Measurements from ENCODE around the gene FAM124A.
"Not testable (repeated sequence)": the region's sequence is repeated elsewhere in the genome, so short reads cannot be mapped to it uniquely, and the experiment has no call there.

FAM124A gene

DNA sequence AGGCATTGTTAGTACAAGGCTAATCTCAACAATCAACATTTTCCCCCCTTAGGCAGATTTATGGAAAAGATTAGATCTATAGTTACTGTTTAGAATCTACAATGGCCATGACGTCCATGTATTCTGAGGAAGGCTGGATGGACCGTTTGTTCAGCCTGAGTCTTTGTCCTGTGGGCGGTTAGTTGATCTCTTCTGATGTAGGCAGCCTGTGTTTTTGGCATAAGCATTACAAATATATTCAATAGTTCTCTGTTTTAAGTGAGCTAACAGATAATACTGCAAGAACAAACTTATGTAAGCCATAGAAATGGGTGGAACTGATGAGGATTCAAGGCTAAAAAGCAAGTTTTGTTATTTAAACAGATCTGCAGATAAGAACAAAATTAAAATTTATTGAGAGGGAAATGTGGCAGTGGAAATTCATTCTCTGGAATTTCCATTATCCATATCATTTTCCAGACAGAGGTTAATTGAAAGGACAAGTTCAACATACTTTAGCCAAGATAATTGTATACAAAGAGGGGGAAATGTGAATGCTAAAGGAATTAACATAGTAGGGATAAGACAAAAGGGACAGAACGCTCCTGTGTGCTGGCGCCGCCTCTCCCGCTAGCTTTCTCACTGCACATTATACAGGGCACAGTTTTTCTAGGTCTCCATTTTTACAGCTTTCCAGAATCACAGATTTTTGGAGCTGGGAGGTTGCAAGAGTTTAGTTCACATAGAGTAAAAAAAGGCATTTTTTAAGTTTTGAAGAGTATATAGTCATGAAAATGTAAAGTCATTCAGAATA lies 48.6 kb downstream of the FAM124A start:
- no peak for DNase-seq (ENCODE audit: low read depth)

DNA sequence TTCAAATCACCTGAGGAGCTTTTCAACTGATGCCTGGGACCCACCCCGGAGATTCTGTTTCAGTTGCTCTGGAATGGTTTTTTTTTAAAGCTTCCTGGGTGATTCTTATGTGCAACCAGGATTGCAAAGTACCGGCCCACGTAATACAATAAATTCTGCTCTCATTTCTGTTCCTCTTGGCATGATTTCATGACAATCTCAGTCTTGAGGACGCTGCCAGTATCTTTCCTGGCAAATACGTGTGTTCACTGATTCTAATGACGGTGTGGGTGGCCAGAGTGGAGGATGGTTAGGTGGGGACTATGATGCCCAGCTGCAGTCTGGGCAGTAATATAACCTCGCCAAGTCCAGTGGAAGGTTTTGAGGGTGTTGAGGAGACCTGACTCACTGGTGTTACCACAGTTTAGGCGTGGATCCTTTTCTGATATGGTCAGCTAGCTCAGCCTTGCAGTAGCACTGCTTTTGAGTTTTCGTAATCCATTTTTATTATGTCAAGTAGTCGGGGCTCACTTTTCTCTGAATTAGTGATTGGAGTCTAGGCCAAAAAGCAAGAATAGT lies 49.4 kb downstream of the FAM124A start:
- DNase-seq (ENCODE audit: low read depth), result no peak

DNA sequence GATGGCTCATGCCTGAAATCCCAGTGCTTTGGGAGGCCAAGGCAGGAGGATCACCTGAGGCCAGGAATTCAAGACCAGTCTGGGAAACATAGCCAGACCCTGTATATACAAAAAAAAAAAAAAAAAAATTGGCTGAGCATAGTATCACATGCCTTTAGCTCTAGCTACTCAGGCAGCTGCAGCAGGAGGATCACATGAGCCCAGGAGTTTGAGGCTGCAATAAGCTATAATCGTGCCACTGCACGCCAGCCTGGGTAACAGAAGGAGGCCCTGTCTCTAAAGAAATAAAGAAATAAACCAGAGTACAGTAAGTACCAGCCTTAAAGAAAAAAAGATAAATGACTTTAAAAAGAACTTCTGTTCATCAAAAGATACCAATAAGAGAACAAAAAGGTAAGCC lies 52.9 kb downstream of the FAM124A start:
- no peak for DNase-seq (ENCODE audit: low read depth)

DNA sequence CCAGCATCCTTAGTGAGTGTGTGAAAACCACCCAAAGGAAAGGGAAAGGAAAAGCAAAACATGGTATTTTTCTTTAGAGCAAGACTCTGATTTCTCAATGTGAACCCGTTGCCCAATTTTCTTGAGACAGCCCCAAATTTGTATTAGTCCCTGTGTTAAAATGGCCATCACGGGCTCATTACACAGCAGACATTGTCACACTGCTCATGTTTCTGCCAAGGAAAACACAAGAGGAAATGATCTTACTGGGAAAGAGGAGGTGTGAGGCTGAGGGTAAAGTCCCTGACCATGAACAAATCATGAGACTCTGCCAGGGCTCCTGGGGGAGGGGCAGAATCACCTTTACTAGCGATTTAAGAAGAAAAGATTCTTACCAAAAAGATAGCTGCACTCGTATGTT lies 54.4 kb downstream of the FAM124A start:
- no peak for DNase-seq (ENCODE audit: low read depth)

DNA sequence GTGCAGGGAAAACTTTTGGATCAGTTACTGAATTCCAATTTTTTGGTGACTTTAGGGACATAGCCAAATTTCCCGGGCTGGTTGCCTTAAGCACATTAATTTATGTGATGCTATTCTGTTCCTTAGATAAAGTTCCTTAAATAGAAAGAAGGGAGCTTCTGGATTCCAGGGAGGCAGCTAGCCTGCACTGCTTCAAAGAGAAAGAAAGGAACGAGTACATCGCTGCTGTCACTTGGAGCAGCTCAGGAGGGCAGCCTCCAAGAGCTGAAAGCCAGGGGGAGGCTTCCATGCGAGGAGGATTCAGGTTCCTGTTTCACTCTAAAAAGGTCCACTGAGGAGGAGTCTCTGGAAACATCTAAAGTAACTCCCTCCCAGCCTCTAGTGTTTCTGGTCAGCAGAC lies 55.7 kb downstream of the FAM124A start:
- no peak for DNase-seq (ENCODE audit: low read depth)

DNA sequence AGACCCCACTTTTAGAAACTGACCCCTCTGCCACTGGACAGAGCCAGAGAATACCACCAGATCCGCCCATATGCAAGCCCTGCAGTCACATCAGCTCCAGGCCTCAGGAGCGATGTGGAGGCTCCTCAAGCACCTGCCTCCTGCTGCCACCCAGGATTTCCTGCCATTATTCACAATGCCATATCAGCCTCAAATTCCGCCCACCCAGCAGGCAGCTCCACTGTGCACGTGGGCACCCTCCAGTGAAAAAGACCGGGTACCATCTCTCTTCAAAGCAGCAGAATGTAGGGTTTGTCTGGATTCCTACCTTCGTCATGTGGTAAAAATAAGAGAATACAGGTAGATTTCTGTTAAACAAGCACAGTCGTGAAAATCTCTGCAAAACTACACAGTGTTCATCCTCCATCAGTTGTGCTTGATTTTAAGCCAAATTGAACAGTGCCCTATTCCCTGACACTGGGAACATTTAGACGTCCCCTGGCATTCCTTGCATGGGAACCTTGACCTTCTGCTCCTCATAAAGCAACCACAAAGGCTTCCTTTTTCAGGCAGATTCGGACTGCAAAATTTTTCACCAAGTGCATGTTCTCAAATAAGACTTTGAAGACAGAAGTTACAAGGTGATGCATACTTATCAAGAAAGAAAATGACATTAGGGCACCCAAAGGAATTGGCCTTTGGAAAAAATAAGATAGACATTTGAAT lies 56.4 kb downstream of the FAM124A start:
- no peak for DNase-seq (ENCODE audit: low read depth)

DNA sequence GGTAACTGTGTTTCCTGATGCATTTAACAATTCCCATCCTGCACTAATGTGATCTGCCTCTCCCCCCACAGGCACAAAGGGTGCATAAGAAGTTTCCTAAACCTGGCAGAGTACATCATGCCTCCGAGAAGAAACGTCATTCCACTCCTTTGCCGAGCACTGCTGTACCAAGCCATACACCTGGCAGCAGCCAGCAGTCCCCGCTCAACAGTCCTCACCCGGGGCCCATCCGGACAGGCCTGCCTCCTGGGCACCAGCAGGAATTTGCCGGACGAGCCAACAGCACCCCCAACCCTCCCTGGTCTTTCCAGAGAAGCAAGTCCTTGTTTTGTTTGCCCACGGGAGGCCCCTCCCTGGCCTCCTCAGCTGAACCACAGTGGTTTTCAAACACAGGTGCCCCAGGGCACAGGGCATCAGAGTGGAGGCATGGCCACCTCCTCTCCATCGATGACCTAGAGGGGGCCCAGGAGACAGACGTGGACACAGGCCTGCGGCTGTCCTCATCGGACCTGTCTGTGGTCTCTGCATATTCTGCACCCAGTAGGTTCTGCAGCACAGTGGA lies 58.3 kb downstream of the FAM124A start:
- DNase-seq (ENCODE audit: low read depth), result no peak

DNA sequence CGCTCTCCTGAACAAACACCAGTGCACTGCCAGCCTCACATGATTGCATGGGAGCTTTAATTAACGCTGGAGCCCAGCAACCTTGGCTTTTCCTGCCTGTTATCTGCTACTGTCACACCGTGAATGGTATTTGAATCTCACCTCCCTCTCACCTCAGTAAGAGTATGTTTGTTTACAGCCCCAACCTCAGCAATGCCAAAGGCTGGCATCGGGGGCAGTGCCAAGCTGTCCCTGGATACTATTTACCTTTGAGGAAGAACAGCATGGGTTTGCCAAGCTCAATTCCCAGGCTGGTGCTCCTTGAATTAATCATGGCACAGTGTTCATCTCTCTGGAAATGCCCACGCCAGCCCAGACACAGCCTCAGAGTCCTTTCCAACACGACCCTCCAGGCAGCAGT lies 60.1 kb downstream of the FAM124A start:
- DNase-seq (ENCODE audit: low read depth), result no peak

DNA sequence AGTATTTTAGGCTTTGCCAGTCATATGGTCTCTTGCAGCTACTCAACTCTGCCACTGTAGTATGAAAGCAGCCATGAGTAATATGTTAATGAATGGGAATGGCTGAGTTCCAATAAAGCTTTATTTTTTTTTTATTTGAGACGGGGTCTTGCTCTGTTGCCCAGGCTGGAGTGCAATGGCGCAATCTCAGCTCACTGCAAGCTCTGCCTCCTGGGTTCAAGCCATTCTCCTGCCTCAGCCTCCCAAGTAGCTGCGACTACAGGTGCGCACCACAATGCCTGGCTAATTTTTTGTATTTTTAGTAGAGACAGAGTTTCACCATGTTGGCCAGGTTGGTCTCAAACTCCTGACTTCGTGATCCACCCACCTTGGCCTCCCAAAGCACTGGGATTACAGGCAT lies 60.7 kb downstream of the FAM124A start:
- DNase-seq (ENCODE audit: low read depth), result not testable (repeated sequence)

DNA sequence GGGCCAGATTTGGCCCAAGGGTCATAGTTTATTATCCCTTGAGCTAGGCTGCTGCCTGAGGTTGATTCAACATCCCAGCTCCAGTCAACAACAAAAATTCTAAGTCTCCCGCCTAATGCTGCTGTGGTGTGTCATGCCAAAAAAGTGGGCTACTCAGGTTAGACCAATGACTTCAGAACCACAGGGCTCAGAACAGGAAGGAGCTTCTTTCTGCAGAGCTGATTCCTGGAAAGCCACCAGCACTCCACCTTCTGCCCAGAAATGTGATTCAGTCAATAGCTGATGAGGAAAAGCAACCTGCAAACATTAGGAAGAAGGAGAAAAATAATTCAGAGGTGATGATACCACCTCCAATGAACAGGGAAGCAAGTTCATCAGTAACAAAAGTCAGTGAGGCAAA lies 61.2 kb downstream of the FAM124A start:
- no peak for DNase-seq (ENCODE audit: low read depth)

DNA sequence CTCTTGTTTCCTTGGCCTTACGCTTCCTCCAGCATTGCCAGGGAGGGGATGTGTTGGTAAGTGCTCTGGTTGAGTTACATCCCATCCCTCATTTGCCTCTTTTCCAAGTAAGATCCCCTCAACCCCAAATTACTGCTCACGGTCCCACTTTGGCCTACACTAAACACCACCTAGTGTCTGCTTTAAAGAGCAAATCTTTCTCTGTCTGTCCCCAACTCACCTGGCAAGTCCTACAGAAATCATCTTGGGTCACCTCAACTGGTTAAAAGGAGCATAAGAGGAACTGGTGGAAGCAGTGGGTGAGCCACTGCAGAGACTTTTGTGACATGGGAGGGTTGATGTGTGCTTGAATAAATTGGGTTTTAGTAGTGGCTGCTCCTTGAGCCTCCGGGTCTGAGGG lies 62.1 kb downstream of the FAM124A start:
- no peak for DNase-seq (ENCODE audit: low read depth)

DNA sequence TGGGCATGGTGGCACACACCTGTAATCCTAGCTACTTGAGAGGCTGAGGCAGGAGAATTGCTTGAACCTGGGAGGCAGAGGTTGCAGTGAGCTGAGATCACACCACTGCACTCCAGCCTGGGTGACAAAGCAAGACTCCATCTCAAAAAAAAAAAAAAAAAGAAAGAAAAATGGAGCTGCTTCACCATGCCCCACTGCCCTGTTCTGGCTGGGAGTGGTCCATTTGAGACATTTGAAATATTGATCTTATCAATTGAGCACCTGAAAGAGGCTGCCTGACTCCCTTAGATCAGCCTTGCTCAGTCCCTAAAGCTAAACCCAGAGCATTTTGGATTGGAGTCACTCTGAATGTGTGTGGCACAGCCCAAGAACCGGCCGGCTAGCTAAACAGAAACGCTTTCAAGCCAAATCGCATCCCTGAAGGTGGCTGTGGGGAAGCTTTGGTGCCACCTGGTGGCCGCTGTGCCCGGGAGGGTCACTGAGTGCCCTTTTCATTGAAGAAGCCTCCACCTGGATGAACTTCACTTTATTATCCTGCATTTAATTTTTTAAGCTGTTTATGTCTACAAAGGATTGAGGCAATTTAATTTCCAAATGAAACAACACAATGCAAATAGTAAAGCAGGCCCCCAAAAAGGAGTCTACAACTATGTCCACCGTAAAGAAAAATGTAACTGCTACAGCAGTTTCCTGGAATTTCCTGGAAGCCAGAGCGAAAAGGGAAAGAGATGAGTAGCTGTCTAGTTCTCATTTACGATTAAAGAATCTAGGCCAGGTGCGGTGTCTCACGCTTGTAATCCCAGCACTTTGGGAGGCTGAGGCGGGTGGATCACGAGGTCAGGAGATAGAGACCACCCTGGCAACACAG lies 64.2 kb downstream of the FAM124A start:
- DNase-seq (ENCODE audit: low read depth), result peak; percentile 12

DNA sequence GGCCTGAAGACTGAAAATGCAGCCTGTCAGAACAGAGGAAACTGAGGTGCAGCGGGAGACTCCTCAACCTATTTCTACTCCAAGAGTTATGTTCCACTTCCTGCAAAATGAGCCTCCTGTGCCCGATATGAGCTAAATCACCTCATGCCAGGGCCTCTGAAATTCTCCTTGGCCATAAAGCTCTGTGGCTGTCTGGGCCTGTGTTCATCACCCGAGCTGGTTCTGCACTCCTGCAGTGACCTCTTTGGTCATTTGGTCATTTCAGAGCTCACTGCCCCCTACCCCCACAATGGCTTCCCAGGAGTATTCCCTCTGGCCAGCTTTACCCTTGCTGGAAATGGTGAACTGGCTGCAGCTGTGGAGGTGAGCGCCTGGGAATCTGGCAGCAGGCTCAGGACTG lies 65.6 kb downstream of the FAM124A start:
- DNase-seq (ENCODE audit: low read depth), result no peak

DNA sequence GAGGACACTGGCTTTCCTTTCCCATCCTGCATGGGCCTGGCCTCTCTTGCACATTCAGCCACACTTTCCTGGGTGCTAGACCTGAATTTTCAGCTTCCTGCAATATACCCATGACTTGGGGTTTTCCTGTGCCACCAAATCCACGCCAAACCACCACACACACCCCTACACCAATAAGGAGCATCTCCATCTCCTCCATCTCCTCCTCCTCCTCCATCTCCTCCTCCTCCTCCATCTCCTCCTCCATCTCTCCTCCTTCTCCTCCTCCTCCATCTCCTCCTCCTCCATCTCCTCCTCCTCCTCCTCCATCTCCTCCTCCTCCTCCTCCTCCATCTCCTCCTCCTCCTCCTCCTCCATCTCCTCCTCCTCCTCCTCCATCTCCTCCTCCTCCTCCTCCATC lies 66.1 kb downstream of the FAM124A start:
- not testable (repeated sequence) for DNase-seq (ENCODE audit: low read depth)

DNA sequence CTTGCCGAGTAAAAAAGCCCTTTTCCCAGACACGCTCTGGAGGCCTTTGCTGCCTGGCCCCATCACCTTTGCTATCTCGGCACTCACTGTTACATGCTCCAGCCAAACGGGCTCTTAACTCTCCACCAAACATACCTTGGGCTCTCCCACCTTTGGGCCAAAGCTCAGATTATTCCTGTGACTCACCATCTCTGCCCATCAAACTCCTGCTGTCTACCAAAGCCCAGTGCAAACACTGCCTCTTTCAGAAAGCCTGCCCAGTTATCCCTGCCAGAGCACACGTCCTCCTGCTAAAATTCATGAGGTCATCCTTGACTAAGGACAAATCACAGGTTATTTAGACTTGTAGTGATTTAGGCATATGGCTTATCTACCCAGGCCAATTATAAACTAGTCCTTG lies 69.1 kb downstream of the FAM124A start:
- DNase-seq (ENCODE audit: low read depth), result no peak

DNA sequence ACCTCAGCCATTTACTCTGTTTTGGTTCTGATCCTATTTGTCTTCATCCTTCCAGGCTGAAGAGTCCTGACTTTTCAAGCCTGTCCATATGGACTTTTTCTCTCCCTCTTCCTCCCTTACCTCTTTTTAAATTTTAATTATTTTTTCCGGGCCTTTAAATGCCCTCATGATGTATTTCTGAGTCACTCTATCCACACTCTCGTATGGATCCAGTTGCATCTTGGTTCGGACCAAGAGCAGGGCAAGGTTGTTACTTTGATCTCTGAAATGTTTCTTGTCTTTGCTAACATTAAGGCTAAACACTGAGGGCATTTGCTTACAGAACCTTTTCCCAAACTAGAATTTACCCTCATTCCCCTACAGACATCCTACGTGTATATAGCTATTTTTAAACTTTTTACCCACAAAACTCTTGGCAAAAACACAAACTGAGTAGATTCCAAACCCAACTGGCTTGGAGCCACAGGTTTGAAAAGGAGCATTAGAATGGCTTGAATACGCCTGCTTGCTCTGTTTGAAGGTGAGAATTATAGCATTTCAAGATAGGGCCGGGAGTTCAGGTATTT lies 69.9 kb downstream of the FAM124A start:
- no peak for DNase-seq (ENCODE audit: low read depth)

DNA sequence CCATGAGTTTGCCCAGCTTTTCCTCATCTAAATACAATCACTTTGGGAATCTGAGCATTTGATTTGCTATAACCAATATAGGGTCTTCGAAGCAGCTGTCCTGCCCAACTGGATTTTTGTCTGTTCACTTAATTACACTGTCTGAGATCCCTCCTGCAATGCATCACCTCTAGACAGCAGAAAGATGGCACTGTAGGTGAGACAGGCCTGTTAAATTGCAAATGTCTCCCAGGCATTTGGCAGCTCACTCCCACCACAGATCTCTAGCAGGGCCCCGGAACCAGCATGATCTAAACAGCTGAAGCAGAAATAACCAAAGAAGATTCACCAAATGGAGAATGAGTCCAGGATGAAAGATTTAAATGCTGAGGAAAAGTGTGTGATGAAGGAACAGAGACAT lies 75.4 kb downstream of the FAM124A start:
- no peak for DNase-seq (ENCODE audit: low read depth)

DNA sequence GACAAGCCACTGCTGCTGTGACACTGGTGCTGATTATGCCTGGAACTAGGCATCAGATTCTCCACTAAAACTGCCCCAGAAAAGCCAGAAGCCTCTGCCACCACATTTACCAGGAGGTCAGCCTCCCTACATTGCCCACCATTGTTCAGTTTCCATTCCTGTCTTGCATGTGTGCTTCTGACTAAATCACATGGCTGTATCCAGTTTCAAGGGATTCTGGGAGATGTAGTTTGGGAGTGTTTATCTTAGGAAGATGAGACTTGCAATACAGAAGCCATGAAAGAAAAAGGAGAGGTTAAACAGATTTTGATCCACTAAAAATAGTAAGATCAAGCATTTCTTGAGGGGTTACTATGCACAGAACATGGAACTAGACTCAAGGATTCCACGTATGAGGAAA lies 76.6 kb downstream of the FAM124A start:
- DNase-seq (ENCODE audit: low read depth), result no peak

DNA sequence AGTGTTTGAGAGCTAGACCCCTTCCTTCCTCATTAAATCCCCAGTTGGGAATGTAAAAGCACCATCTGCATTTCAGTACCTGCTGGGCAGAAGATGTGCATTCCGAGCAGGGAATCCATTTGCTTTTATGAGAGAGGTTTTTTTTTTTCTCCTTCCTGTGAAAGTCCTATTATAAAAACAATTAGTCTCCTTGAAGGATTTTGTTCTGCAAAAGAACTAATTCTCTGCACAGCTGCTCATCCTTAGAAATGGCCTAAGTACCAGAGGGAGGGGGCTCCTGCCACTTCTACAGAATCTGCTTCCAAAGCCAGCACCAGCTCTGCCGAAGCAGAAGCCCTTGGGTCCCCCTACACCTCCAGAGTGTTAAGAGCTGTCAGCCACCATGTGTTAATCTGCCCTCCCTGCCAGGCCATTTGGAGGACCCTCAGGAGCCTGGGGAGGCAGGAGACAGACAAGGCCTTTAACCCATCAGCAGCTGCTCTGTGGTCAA lies 80.9 kb downstream of the FAM124A start:
- DNase-seq (ENCODE audit: low read depth), result no peak

DNA sequence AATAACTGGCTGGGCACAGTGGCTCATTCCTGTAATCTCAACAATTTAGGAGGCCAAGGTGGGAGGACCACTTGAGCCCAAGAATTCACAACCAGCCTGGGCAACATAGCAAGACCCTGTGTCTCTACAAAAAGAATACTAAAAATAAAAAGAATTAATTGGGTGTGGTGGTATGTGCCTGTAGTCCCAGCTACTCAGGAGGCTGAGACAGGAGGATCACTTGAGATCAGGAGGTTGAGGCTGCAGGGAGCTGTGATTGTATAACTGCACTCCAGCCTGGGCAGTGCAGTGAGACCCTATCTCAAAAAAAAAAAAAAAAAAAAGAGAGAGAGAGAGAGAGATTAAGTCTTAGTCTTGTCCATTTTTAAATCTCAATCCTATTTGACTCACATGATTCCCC lies 81.7 kb downstream of the FAM124A start:
- no peak for DNase-seq (ENCODE audit: low read depth)

DNA sequence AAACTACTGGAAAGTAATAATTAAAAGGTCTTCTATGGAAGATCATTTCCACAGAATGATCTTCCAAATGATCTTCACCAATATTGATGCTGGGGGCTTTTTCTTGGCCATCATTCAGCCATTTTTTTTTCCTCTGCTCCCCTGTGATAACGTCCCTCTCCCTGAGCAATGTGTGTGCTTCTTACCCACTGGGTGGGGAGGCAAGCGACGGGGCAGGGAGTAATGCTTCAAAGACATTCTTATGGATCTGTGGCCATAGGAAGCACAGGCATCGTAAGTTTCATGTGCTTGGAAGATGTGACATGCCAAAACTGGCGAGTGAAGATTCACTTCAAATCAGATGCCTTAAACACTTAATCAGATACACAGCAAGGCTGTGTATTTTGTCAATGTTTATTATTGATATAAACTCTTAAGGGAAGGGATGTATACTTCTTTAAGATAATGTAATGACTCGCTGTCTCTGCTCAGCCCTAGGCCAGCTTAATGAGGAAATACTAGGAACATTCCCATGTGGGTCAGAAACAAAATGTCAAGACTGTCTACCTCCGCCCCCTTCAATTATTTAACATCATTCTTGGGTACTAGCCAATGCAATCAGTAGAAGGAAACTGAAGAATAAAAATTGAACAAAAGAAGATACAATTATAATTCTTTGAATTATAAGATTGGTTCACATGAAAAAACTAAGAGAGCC lies 83.2 kb downstream of the FAM124A start:
- DNase-seq (ENCODE audit: low read depth), result no peak
